GM19397 (cell line): Measurements from ENCODE around the gene GABRR3.
"Not testable (repeated sequence)": the region's sequence is repeated elsewhere in the genome, so short reads cannot be mapped to it uniquely, and the experiment has no call there.

Experiments
- ATAC-seq: cut with Tn5 transposase; IDR thresholded peaks from one replicate; pipeline ENCODE4 v1.9.1; 2021; ENCODE audit warnings: mild to moderate bottlenecking, moderate library complexity; ENCODE audit not compliant: unreplicated experiment

Gene GABRR3

GRCh38 chr3:98022978-98023820 is 11.9 kb downstream of the GABRR3 start:
- peak; percentile 62 for ATAC-seq

DNA sequence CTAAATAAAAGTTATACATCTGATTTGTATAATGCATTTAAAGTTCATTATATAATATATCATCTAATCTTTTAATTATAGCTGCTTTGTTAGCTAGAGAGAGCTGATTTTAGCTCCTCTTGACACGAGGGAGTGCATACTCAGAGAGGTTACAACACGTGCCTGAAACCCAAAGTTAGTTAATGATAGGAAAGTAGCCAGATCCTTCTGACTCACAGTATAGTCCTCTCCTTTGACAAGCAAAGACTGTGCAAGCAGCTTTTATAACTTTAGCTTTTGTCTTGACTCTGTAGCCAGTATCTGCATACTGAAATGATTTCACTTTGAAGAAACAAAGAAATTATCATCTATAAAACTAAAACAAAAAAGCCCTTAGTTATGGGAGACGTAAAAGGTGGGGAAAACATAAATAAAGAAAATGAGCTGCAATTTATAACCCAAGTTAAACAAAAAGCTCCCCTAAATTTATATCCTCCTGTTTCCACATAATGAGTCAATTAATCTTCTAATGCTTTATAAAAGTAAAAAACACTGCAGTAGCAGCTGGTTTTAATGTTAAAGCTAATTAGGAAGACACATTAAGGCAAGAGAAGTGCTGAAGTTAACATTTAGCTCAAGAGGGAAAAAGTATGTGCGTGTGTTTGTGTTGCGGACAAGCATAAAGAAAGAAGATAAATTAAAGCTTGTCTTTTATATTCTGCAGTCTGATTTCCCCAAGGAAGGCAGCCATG is 13.1 kb downstream of the GABRR3 start:
- ATAC-seq, result no peak

DNA sequence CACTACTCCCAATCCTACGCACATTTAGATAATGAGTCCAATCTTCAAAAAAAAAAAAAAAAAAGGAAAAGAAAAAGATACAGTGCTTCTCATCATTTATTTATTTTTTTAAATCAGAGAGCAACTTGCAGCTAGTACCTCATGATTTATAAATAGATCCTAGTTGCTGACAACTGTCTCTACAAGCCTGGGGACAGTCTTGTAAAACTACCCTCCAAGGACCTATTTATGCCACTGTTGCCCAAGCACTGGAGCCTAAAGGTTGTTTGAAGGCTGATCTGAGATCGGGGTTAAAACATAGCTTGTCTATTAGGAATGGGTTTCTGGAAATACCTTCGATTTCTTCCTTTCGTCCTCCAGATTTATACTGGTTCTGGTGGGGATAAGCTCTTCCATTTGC is 14.7 kb downstream of the GABRR3 start:
- ATAC-seq, result no peak

GRCh38 chr3:98018301-98018700 is 16.8 kb downstream of the GABRR3 start:
- ATAC-seq, result no peak

GRCh38 chr3:98014268-98014585 is 20.9 kb downstream of the GABRR3 start:
- no peak for ATAC-seq

DNA sequence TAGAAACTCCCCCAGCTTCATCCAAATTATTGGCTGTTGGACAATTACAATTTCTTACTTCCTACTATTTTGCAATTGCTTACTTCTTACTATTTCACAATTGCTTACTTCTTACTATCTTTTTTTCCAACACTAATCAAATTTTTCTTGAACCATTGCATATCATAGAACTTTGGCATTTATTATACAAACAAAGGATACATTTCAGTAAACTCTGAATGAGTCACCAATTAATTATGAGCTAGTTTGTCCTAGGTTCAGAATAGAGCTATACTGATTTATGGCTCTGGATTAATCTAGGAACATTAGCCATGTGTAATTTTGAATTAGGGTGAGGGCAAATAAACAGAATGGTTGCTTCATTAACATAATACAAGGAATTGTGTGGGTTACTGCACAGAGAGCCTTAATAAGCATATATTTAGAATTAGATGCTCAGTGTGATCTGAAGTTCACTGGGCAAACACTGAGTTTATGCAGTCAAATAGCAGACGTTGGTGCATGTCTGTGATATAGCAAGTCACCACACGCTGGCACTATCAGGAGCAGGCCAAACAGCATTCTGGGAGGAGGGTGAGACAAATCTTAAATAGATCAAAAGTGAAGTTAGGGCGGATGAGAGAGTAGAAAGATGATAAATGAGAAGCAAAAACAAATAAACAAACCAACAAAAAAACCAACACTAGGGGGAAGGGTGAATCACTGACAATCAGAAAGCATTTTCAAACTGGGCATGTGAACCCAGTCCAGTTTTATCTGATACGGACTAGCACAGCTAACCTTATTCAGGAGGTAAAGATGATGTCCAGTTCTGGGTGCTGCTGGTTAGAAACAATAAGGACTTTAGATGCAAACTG is 21.5 kb downstream of the GABRR3 start:
- ATAC-seq, result no peak

- no peak for ATAC-seq
These were observed 22.1 kb downstream of the GABRR3 start for GRCh38 chr3:98012979-98013378.

GRCh38 chr3:98010883-98011449 is 24.1 kb downstream of the GABRR3 start:
- not testable (repeated sequence) for ATAC-seq

DNA sequence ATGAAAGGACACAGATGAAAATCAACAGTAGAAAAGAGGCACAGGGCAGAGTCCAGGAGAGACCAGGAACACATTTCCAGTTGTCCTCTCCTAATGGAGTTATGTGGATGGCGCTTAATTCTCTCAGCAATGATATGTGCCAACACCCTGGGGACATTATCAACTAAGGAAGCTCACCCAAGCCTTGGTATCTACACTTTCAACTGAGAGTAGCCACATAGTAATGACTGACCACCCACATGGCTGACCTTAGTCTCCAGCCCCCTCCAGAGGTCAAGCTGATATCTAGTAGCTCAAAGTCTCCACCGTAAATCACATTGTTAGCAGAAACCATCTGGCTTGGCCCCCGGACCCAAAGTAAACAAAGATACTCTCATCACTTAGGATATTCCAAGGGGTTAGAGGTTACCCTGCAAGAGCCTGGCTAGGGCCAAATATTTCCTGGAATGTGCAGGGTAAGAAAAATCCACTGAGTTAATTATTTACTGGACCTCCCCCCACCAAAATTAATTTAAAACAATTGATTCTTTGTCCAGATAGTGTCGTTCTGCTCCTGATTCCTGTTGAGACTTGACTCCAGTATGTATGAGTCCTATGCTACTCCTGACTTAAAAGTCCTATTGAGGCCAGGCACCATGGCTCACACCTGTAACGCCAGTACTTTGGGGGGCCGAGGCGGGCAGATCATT is 24.8 kb downstream of the GABRR3 start:
- ATAC-seq, result no peak

GRCh38 chr3:98008855-98009254 is 26.3 kb downstream of the GABRR3 start:
- peak; percentile 64 for ATAC-seq

GRCh38 chr3:98005438-98005837 is 29.7 kb downstream of the GABRR3 start:
- no peak for ATAC-seq

DNA sequence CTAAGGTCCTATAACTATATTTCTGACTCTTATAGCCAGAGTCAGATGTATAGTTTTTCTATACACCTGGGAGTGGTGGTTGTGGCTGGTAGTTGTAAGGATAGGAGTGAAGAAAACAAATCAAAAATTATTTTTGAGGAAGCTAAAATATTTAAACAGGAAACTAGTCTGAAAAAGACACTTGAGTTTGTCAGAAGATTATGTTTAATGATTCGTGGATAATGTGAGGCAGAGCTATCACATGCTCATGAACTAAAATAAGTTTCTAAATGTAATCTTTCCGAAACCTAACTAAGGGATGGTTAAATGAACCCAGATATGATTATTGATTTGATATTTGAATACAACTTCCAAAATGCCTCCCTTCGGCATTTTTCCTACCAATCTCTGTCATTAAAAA is 30.4 kb downstream of the GABRR3 start:
- ATAC-seq, result no peak

- ATAC-seq, result peak; percentile 66
These were observed 31.7 kb downstream of the GABRR3 start for GRCh38 chr3:98003306-98003969.

DNA sequence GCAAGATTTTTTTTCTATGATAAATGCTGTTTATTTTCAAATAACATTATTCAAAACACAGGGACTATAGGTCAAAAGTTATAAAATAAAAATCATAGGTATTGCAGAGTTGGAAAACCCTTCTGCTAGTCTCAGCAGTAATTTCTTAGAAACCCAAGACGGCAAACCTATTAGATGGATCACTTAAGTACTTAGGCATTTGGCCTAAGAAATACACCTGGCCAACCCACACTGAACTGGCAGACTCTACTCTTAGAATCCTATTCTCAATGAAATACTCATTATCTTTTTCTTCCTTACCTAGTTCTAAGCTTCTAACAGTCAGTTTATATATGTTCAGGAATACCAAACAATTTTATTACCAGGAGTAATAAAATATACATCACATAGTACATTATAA is 32.4 kb downstream of the GABRR3 start:
- no peak for ATAC-seq

DNA sequence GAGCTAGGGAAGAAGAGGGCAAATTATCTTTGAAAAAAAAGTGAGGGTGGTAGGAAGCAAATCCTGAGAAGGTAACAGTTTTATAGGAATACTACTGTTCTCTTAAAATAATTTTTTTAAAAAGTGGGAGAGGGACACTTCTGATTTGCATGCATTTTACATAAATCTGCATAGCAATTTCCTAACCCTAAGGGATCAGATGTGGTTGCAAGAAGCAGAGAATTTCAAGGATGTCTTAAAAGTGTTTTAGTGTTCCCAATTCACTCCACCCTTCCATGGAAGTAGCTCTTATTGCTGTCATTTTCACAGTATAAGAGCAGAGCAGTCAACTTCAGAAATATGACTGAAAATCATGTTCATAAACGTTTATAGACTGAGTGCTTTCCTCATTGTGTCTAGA is 35.1 kb downstream of the GABRR3 start:
- ATAC-seq, result no peak

DNA sequence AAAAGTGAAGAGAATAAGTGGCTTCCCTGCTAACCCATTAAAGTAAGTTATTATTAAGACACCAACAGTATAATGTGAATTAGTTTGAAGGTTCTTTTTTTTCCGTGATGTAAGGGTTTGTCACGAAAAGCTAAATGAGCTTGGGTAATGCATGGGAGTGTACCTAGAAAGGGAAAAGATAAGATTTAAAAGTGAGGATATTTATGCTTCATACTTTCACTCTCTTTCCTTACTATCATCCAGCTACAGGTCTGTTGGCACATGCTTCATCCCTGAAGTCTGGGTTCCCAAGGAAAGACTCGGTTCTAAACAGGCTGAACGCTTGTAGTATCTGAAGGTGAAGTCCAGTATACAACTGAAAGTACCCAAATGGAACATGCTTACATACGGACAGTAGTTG is 36.0 kb downstream of the GABRR3 start:
- ATAC-seq, result no peak

DNA sequence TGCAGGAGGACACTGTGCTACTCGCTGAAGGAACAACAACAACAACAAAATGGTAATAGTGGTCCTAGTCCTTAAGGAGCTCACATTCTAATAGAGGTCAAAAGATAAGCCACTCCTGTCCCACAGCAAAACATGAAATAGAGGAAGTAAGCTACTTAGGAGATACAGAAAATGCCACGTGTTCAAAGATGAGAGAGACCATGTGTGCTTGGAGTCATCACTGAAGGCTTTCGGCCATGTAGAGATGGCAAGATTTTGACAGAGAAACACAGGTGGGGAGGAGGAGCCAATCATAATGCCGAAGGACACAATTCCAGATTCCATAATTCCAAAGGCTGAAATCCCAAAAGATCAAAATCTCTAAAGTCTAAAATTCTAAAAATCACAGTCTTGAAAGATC is 38.1 kb downstream of the GABRR3 start:
- no peak for ATAC-seq

DNA sequence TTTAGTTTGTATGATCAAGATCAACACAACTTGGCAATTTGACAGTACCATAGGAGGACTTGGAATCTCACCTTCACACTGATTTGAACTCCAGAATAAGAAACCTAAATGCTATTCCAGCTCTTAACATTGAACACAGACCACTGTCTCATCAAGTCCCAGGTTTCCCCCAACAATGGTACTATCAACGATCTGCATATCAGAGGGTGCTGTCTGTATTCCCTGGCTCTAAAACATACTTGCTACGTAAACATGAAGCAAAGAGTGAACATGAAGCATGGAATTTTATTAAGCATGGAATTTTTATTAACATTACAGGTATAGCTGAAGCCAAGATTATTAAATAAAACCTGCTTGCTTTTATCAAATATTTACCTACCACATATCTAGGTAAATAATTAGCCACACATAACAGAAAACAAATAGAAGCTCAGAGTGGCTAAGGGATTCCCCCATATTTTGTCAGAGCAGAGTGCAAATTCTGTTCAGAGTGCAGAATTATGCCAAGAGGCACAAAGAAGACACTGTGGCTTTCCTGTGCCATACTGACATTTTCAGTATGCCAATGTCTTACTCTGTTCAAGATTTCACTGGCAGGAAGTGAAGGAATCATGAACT is 40.7 kb downstream of the GABRR3 start:
- ATAC-seq, result no peak

GRCh38 chr3:97993526-97993925 is 41.6 kb downstream of the GABRR3 start:
- no peak for ATAC-seq
